ENCODE measurements around the gene ACSF3.

DNA sequence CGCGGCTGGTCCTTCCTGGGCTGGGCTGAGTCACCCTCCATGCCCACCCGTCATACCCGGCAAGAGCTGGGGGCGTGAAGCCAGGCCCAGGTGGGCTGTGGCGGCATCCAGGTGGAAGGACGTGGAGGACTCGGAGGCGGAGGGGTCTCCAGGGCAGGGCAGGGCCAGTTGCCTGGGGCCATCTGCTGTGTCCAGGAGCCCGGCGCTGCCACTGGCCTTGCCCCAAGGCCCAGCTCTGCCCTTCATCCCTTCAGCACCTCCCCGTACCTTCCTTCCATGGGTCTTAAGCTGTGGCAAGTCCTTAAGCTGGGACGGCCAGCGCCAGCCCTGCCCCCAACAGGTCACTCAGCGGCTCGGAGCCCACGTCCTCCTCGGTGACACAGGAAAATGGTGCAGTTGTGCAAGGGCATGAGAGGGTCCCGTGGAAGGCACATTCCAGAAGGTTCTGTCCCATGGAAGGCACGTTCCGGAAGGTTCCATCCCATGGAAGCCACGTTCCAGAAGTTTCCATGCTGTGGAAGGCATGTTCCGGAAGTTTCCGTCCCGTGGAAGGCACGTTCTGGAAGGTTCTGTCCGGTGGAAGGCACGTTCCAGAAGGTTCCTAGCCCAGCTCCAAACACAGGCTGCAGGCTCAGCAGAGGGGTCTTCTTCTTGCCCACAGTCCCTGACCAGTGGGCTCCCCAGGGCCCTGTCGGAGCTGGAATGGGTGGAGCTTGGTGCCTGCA lies 67.5 kb downstream of the ACSF3 start:
- TF ChIP-seq EZH2 (IDR thresholded peaks at IDR 0.05) (no peak), POLR2AphosphoS5 (IDR thresholded peaks at IDR 0.05; ENCODE audit: borderline replicate concordance, low read depth, low read length) (no peak), FOXP2 (optimal IDR thresholded peaks at IDR 0.05; ENCODE audit: control extremely low read depth, extremely low read length, insufficient read depth) (no peak)

Data from SK-N-MC (cell line).